ENCODE results near the gene TRIM17. TPM values are rescaled to one million over a fixed set of nuclear protein-coding genes. Genes with fewer than 3 reads are reported as not detected.

TRIM17 gene
- polyA plus RNA-seq, 1 of the 3 experiments (the other 2 are of a cell fraction) = 1.6 TPM

- WGBS (ENCODE audit: low lambda C conversion rate) = 0% methylated on average over 13 of the region's 21 CpGs
- peaks cover 50% of the 10 kb centered on the region for H4K20me1 ChIP-seq (ENCODE audit: insufficient read depth)
- CTCF ChIA-PET = interaction anchor here (0.6 to 2.1 kb wide), 4 partner anchors 10 to 1679 kb away, joined by 3 to 10 read pairs (median 4); no protein-coding TSS in a partner anchor
- H3K9me2 ChIP-seq = no peaks in the 10 kb centered on the region
- no peaks in the 10 kb centered on the region for H3K27me3 ChIP-seq (ENCODE audit: insufficient read depth)
- H3K4me1 ChIP-seq (ENCODE audit: control insufficient read depth in 1 of 2, insufficient read depth in 2 of 2, low read depth in 1 of 2, low read length in 1 of 2) = peaks cover 14 to 35% of the 10 kb centered on the region in 2 experiments
- H3K4me3 ChIP-seq (ENCODE audit: low read depth in 2 of 2, low read length in 1 of 2) = peak overlapping the region; percentile 98 to 100
- peak overlapping the region in 1 of 2 experiments; percentile 85; a peak in 2 of 4 replicates for H3K27ac ChIP-seq (ENCODE audit: low read depth in 2 of 2, low read length in 1 of 2)
- H2AFZ ChIP-seq (ENCODE audit: low read depth) = no peak overlapping the region
- peak overlapping the region; percentile 94 for H3K4me2 ChIP-seq
- no peak for TF ChIP-seq JUND (IDR thresholded peaks at IDR 0.05)
- no peak for TF ChIP-seq MAX (IDR thresholded peaks at IDR 0.05; ENCODE audit: low read depth)
- TF ChIP-seq USF2 (IDR thresholded peaks at IDR 0.05; ENCODE audit: borderline replicate concordance, low read depth, low read length) = no peak
- TF ChIP-seq TCF12 (IDR thresholded peaks at IDR 0.05) = no peak
- no peak for TF ChIP-seq EP300 (IDR thresholded peaks at IDR 0.05; ENCODE audit: borderline replicate concordance in 1 of 2, low read depth in 1 of 2, low read length in 1 of 2)
- H3K9me3 ChIP-seq = no peaks in the 10 kb centered on the region
- POLR2A ChIA-PET = interaction anchor here (1.6 to 2.9 kb wide), 3 partner anchors 51 to 80 kb away, joined by 4 to 18 read pairs (median 6); no protein-coding TSS in a partner anchor
- peaks cover 72% of the 10 kb centered on the region for H3K79me2 ChIP-seq (ENCODE audit: insufficient read depth)
- no peaks in the 10 kb centered on the region for H3F3A ChIP-seq (replicated peaks; ENCODE audit: insufficient read depth)
- no peak for DNase-seq
- H3K9ac ChIP-seq = peak overlapping the region; percentile 93
- peaks cover 6 to 16% of the 10 kb centered on the region in 2 experiments for H3K36me3 ChIP-seq (replicated peaks in 1 of 2; ENCODE audit: control insufficient read depth in 1 of 2, insufficient read depth in 2 of 2, low read length in 1 of 2)
Observed at GRCh38 chr1:228405979-228406228, 10.8 kb downstream of the TRIM17 start.

GRCh38 chr1:228405200-228405978 lies 11.3 kb downstream of the TRIM17 start:
- Histone ChIP-seq H3F3A (replicated peaks; ENCODE audit: insufficient read depth) (no peaks in the 10 kb centered on the region), H3K79me2 (ENCODE audit: insufficient read depth) (peaks cover 77% of the 10 kb centered on the region), H3K27me3 (ENCODE audit: insufficient read depth) (no peaks in the 10 kb centered on the region), H3K4me3 (ENCODE audit: low read depth in 2 of 2, low read length in 1 of 2) (peak overlapping the region; percentile 98 to 100), H2AFZ (ENCODE audit: low read depth) (no peak overlapping the region), H3K9me2 (no peaks in the 10 kb centered on the region), H3K9me3 (no peaks in the 10 kb centered on the region), H3K9ac (peak overlapping the region; percentile 93), H3K36me3 (replicated peaks in 1 of 2; ENCODE audit: control insufficient read depth in 1 of 2, insufficient read depth in 2 of 2, low read length in 1 of 2) (peaks cover 6 to 19% of the 10 kb centered on the region in 2 experiments), H3K27ac (ENCODE audit: low read depth in 2 of 2, low read length in 1 of 2) (peak overlapping the region in 1 of 2 experiments; percentile 85; a peak in 1 of 4 replicates), H3K4me1 (ENCODE audit: control insufficient read depth in 1 of 2, insufficient read depth in 2 of 2, low read depth in 1 of 2, low read length in 1 of 2) (peaks cover 14 to 35% of the 10 kb centered on the region in 2 experiments), H4K20me1 (ENCODE audit: insufficient read depth) (peaks cover 55% of the 10 kb centered on the region), H3K4me2 (peak overlapping the region; percentile 94)
- no peak for DNase-seq
- ChIA-PET CTCF (interaction anchor here (0.5 to 2.1 kb wide), 9 partner anchors 9 to 1679 kb away, joined by 3 to 10 read pairs (median 3); no protein-coding TSS in a partner anchor), POLR2A (interaction anchor here (1.6 to 2.9 kb wide), 3 partner anchors 51 to 81 kb away, joined by 4 to 18 read pairs (median 6); no protein-coding TSS in a partner anchor)
- no peak for TF ChIP-seq REST (IDR thresholded peaks at IDR 0.05; ENCODE audit: low read depth, low read length)
- 15% methylated on average over 9 of the region's 11 CpGs for WGBS (ENCODE audit: low lambda C conversion rate)
